Stimulated activated CD8-positive, alpha-beta memory T cell treated with anti-CD3 and anti-CD28 coated beads, Interleukin-4, amount 100 ng/mL, for 4 hours (primary cell): Measurements from ENCODE around the gene ABHD10.

Source experiments
- DNase-seq, 2 donors: peaks; one replicate each; pipeline ENCODE4 v3.0.0-alpha.2; 2020; ENCODE audit warnings: low read depth in 2 of 2, low spot score in 1 of 2

The ABHD10 gene

GRCh38 chr3:111963424-111963823 is 15.4 kb upstream of the ABHD10 start:
- no peak for DNase-seq

- no peak for DNase-seq
These were observed 13.3 kb upstream of the ABHD10 start for GRCh38 chr3:111965484-111965883.

- no peak for DNase-seq
These were observed 11.8 kb upstream of the ABHD10 start for GRCh38 chr3:111967068-111967467.

GRCh38 chr3:111967651-111968274 is 11.1 kb upstream of the ABHD10 start:
- peak; percentile 62 to 70 for DNase-seq

GRCh38 chr3:111968319-111969054 is 10.3 kb upstream of the ABHD10 start:
- no peak for DNase-seq

- DNase-seq, result no peak
These were observed 8.4 kb upstream of the ABHD10 start for GRCh38 chr3:111970376-111970775.

GRCh38 chr3:111971533-111972130 is 7.2 kb upstream of the ABHD10 start:
- no peak for DNase-seq

GRCh38 chr3:111972891-111973290 is 5.9 kb upstream of the ABHD10 start:
- DNase-seq, result no peak

- DNase-seq, result no peak
These were observed 3.7 kb upstream of the ABHD10 start for GRCh38 chr3:111975131-111975530.

GRCh38 chr3:111976254-111976653 is 2.6 kb upstream of the ABHD10 start:
- DNase-seq, result no peak

GRCh38 chr3:111979434-111980038 is 710 bp downstream of the ABHD10 start:
- DNase-seq, result no peak

- DNase-seq, result peak in 1 of 2 donors; percentile 42
These were observed 2.1 kb downstream of the ABHD10 start for GRCh38 chr3:111980716-111981456.

GRCh38 chr3:111981457-111981763 is 2.6 kb downstream of the ABHD10 start:
- no peak for DNase-seq

- no peak for DNase-seq
These were observed 5.9 kb downstream of the ABHD10 start for GRCh38 chr3:111984636-111985298.

- DNase-seq, result no peak
These were observed 8.0 kb downstream of the ABHD10 start for GRCh38 chr3:111986800-111987199.

- no peak for DNase-seq
These were observed 10.3 kb downstream of the ABHD10 start for GRCh38 chr3:111989061-111989678.

GRCh38 chr3:111993038-111993437 is 14.2 kb downstream of the ABHD10 start:
- DNase-seq, result no peak

- DNase-seq, result no peak
These were observed 20.0 kb downstream of the ABHD10 start, which contains the start of gene TAGLN3 for GRCh38 chr3:111998636-111999483. Gene TAGLN3, plus strand, starts transcription at chr3:111998922. Its CDS starts 501 bp downstream, at chr3:111999423.
